ENCODE measurements around the gene SRMS.

DNA sequence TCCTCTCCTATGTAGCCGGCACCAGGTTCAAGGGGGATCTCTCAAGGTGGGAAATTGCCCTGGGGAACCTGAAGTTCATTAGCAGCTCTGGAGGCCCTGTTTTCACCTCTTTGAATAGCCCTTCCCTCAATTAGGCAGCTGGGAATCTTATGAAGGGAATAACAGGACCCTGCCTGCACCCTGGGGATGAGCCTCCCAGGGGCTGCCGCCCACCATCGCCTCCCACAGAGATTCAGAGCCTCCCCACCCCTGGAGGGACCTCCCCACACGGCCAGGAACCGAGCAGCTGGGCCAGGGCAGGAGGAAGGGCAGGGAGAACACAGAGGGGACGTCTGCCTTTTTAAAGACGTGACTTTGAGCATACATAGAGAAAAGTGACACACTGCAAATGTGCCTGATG lies 44.0 kb downstream of the SRMS start:
- TF ChIP-seq RAD21 (CRISPR knock-in tag; IDR thresholded peaks at IDR 0.05) (no peak), ETS1 (CRISPR knock-in tag; IDR thresholded peaks at IDR 0.05) (no peak), TRIM22 (IDR thresholded peaks at IDR 0.05) (no peak), CBX5 (CRISPR knock-in tag; IDR thresholded peaks at IDR 0.05; ENCODE audit: borderline replicate concordance) (no peak), ESRRA (CRISPR knock-in tag; IDR thresholded peaks at IDR 0.05; ENCODE audit: low read depth) (no peak), TARDBP (CRISPR knock-in tag; IDR thresholded peaks at IDR 0.05) (no peak), ZNF335 (CRISPR knock-in tag; IDR thresholded peaks at IDR 0.05) (no peak)
- TF ChIP-seq, protein P1, sequence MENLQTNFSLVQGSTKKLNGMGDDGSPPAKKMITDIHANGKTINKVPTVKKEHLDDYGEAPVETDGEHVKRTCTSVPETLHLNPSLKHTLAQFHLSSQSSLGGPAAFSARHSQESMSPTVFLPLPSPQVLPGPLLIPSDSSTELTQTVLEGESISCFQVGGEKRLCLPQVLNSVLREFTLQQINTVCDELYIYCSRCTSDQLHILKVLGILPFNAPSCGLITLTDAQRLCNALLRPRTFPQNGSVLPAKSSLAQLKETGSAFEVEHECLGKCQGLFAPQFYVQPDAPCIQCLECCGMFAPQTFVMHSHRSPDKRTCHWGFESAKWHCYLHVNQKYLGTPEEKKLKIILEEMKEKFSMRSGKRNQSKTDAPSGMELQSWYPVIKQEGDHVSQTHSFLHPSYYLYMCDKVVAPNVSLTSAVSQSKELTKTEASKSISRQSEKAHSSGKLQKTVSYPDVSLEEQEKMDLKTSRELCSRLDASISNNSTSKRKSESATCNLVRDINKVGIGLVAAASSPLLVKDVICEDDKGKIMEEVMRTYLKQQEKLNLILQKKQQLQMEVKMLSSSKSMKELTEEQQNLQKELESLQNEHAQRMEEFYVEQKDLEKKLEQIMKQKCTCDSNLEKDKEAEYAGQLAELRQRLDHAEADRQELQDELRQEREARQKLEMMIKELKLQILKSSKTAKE (CRISPR knock-in tag; IDR thresholded peaks at IDR 0.05; ENCODE audit: borderline replicate concordance): no peak
- TF ChIP-seq, protein P2, sequence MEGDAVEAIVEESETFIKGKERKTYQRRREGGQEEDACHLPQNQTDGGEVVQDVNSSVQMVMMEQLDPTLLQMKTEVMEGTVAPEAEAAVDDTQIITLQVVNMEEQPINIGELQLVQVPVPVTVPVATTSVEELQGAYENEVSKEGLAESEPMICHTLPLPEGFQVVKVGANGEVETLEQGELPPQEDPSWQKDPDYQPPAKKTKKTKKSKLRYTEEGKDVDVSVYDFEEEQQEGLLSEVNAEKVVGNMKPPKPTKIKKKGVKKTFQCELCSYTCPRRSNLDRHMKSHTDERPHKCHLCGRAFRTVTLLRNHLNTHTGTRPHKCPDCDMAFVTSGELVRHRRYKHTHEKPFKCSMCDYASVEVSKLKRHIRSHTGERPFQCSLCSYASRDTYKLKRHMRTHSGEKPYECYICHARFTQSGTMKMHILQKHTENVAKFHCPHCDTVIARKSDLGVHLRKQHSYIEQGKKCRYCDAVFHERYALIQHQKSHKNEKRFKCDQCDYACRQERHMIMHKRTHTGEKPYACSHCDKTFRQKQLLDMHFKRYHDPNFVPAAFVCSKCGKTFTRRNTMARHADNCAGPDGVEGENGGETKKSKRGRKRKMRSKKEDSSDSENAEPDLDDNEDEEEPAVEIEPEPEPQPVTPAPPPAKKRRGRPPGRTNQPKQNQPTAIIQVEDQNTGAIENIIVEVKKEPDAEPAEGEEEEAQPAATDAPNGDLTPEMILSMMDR (CRISPR knock-in tag; IDR thresholded peaks at IDR 0.05): no peak
- TF ChIP-seq, protein P3, sequence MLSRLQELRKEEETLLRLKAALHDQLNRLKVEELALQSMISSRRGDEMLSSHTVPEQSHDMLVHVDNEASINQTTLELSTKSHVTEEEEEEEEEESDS (CRISPR knock-in tag; IDR thresholded peaks at IDR 0.05; ENCODE audit: borderline replicate concordance): no peak
